Measurements from ENCODE around the gene RAB44. TPM values are rescaled to one million over a fixed set of nuclear protein-coding genes. Genes with fewer than 3 reads are reported as not detected.

The RAB44 gene
- total RNA-seq, 1 experiment from 2014 or later = 0.05 TPM

DNA sequence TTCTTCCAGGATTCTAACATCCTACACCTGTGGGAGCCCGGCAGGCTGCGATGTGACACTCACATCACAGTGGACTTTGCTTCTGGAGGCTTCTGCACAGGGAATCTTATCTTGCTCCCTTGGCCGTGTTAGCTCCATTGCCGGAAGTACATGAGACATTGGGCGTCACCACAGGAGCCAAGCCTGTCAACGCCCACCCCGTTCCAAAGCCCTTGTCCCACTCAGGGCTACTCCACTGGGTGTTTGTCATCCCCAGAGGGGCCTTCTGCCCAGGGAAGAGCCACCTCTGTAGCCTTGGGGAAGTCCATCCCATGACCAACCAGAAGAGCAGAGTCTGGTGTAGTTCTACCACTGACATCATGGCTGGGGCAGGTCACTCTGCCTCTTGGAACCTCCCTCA is 1.7 kb downstream of the RAB44 start:
- Histone ChIP-seq H3K4me2 (ENCODE audit: low read length) (no peak overlapping the region), H2AFZ (ENCODE audit: low read depth, low read length, poor library complexity, severe bottlenecking) (no peak overlapping the region), H4K20me1 (ENCODE audit: insufficient read depth) (no peaks in the 10 kb centered on the region), H3K27ac (ENCODE audit: low read depth, low read length) (no peak overlapping the region), H3K36me3 (ENCODE audit: control insufficient read depth in 1 of 2, insufficient read depth in 2 of 2, low read length in 2 of 2) (no peaks in the 10 kb centered on the region), H3K4me1 (ENCODE audit: control insufficient read depth in 1 of 2, insufficient read depth in 2 of 2, low read length in 2 of 2) (peaks cover 0 to 8% of the 10 kb centered on the region in 2 experiments; a peak in 2 of 4 replicates), H3K9ac (ENCODE audit: low read length) (no peak overlapping the region), H3K4me3 (replicated peaks in 1 of 2; ENCODE audit: low read depth in 1 of 2, low read length in 2 of 2) (no peak overlapping the region), H3K9me3 (ENCODE audit: control insufficient read depth in 1 of 2, insufficient read depth in 1 of 2, low read depth in 1 of 2, low read length in 2 of 2) (no peaks in the 10 kb centered on the region), H3K9me2 (ENCODE audit: insufficient read depth) (no peaks in the 10 kb centered on the region), H3K79me2 (ENCODE audit: insufficient read depth, low read length) (no peaks in the 10 kb centered on the region), H3K27me3 (ENCODE audit: insufficient read depth, low read length) (no peaks in the 10 kb centered on the region)
- intact Hi-C loops (cut with micrococcal nuclease) = no loop called here
- ChIA-PET RAD21 (ENCODE audit: low non-redundant PET in 1 of 2, low total read pairs in 2 of 2, uncharacterized antibody in 2 of 2, unreplicated experiment in 2 of 2) (no interaction called here), POLR2A (interaction anchor here (1.5 kb wide), 1 partner anchor 12 kb away, joined by 3 read pairs; no protein-coding TSS in a partner anchor), CTCF (no interaction called here)
- TF ChIP-seq SIN3A (IDR thresholded peaks at IDR 0.05; ENCODE audit: low read depth) (no peak), REST (IDR thresholded peaks at IDR 0.05; ENCODE audit: low read depth) (no peak), ZFX (IDR thresholded peaks at IDR 0.05) (no peak), JUND (IDR thresholded peaks at IDR 0.05) (no peak), SRF (IDR thresholded peaks at IDR 0.05; ENCODE audit: low read depth) (no peak), ZBTB33 (IDR thresholded peaks at IDR 0.05; ENCODE audit: extremely low read depth, insufficient replicate concordance, low read length) (no peak), CBX3 (IDR thresholded peaks at IDR 0.05; ENCODE audit: low read depth) (no peak), EZH2 (IDR thresholded peaks at IDR 0.05) (no peak), TCF7L2 (IDR thresholded peaks at IDR 0.05; ENCODE audit: borderline replicate concordance, extremely low read depth, insufficient read depth, insufficient read length) (no peak), FOSL1 (IDR thresholded peaks at IDR 0.05; ENCODE audit: low read depth) (no peak), ELF1 (IDR thresholded peaks at IDR 0.05; ENCODE audit: borderline replicate concordance, low read depth) (no peak), EZH2phosphoT487 (IDR thresholded peaks at IDR 0.05; ENCODE audit: borderline replicate concordance) (no peak), MAX (IDR thresholded peaks at IDR 0.05) (no peak), YY1 (IDR thresholded peaks at IDR 0.05; ENCODE audit: extremely low read depth, insufficient replicate concordance, low read depth, low read length) (no peak), SP1 (IDR thresholded peaks at IDR 0.05; ENCODE audit: low read depth) (no peak), ATF3 (IDR thresholded peaks at IDR 0.05) (no peak), RAD21 (IDR thresholded peaks at IDR 0.05; ENCODE audit: low read depth) (no peak)
- TF ChIP-seq, protein P1, sequence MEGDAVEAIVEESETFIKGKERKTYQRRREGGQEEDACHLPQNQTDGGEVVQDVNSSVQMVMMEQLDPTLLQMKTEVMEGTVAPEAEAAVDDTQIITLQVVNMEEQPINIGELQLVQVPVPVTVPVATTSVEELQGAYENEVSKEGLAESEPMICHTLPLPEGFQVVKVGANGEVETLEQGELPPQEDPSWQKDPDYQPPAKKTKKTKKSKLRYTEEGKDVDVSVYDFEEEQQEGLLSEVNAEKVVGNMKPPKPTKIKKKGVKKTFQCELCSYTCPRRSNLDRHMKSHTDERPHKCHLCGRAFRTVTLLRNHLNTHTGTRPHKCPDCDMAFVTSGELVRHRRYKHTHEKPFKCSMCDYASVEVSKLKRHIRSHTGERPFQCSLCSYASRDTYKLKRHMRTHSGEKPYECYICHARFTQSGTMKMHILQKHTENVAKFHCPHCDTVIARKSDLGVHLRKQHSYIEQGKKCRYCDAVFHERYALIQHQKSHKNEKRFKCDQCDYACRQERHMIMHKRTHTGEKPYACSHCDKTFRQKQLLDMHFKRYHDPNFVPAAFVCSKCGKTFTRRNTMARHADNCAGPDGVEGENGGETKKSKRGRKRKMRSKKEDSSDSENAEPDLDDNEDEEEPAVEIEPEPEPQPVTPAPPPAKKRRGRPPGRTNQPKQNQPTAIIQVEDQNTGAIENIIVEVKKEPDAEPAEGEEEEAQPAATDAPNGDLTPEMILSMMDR (IDR thresholded peaks at IDR 0.05 in 2 of 3, conservative IDR thresholded peaks at IDR 0.05 in 1 of 3; ENCODE audit: borderline replicate concordance in 1 of 3, insufficient read depth in 1 of 3, low read depth in 2 of 3, low read length in 2 of 3) = no peak
- no peak for ATAC-seq
- no peak for DNase-seq (ENCODE audit: low read depth, low spot score)
- BruUV-seq (replicated peaks) = no TSS peak

Measured in HCT116 (cell line).